Measurements from ENCODE around the gene PBX3. TPM values are rescaled to one million over a fixed set of nuclear protein-coding genes. Genes with fewer than 3 reads are reported as not detected.

PBX3 gene
- total RNA-seq, 4 donors from 2014 or later = 7.7 to 83.3 (median 12.1) TPM

DNA sequence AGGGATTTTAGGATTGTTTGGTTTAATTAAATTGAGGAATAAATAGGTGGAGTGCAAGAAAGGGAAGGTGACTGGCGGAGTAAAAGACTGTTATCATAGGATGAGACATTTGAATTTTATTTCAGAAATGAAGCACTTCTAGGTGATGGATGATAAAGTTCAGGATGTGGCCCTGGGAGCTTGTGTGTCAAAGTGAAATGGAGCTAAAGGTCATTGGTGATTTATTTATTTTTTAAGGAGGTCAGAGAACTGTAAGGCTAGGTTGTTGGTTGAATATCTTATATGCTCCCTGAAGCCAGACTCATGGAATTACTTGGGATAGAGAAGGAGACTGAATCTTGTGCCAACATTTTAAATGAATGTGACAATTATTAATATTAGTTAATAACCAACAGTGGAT, 40.5 kb downstream of the PBX3 start:
- DNase-seq = no peak

DNA sequence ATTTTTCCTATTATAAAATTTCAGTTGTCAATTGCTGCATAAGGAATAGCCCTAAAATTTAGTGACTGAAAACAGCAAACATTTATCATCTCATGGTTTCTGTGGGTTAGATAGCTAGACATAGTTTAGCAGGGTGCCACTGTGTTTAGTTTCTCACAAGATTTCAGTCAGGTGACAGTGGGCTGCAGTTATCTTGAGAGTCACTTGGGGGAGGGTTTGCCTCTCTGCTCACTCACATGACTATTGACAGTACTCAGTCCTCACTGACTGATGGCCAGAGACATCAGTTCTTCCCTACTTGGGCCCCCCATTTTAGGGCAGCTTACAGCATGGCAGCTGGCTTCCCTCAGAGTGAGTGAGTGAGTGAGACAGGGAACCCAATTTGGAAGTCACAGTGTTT, 42.0 kb downstream of the PBX3 start:
- no peak for DNase-seq
- TF ChIP-seq POLR2A (IDR thresholded peaks at IDR 0.05) = no peak
- TF ChIP-seq, protein P1, sequence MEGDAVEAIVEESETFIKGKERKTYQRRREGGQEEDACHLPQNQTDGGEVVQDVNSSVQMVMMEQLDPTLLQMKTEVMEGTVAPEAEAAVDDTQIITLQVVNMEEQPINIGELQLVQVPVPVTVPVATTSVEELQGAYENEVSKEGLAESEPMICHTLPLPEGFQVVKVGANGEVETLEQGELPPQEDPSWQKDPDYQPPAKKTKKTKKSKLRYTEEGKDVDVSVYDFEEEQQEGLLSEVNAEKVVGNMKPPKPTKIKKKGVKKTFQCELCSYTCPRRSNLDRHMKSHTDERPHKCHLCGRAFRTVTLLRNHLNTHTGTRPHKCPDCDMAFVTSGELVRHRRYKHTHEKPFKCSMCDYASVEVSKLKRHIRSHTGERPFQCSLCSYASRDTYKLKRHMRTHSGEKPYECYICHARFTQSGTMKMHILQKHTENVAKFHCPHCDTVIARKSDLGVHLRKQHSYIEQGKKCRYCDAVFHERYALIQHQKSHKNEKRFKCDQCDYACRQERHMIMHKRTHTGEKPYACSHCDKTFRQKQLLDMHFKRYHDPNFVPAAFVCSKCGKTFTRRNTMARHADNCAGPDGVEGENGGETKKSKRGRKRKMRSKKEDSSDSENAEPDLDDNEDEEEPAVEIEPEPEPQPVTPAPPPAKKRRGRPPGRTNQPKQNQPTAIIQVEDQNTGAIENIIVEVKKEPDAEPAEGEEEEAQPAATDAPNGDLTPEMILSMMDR (IDR thresholded peaks at IDR 0.05) = no peak
- Histone ChIP-seq H3K36me3 (no peaks in the 10 kb centered on the region), H3K27ac (no peak overlapping the region), H3K27me3 (no peaks in the 10 kb centered on the region), H3K4me1 (peaks cover 0 to 6% (median 0%) of the 10 kb centered on the region in 4 donors), H3K4me3 (no peak overlapping the region), H3K9me3 (no peaks in the 10 kb centered on the region)

More for the DNA sequence above, 40.5 kb downstream of the PBX3 start:
- TF ChIP-seq POLR2A (IDR thresholded peaks at IDR 0.05) = no peak
- TF ChIP-seq, protein P1 (IDR thresholded peaks at IDR 0.05) = no peak
- Histone ChIP-seq H3K9me3 (no peaks in the 10 kb centered on the region), H3K4me3 (no peak overlapping the region), H3K4me1 (peaks cover 0 to 6% (median 0%) of the 10 kb centered on the region in 4 donors), H3K27ac (no peak overlapping the region), H3K27me3 (no peaks in the 10 kb centered on the region), H3K36me3 (no peaks in the 10 kb centered on the region)

DNA sequence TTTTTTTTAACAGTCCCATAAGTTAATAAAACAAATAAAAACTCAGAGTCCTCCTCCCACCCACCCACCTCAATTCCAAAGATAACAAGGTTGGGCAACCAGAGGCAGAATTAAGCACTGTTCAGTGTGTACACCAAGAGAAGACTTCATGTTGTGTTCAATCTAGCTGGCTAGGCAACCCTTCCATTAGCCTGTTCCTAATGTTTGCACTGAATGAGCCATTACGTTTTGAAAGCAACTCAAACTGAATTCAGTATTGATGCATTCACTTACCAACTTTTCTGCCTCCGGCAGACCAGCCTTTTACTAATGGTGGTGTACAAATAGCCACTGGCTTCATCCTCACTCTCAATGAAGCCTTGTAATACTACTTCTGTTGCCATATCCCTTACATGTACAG, 47.5 kb downstream of the PBX3 start:
- no peak for DNase-seq
- no peak overlapping the region for H3K27ac ChIP-seq
- no peaks in the 10 kb centered on the region for H3K27me3 ChIP-seq
- no peak overlapping the region for H3K4me3 ChIP-seq
- no peak for TF ChIP-seq POLR2A (IDR thresholded peaks at IDR 0.05)
- TF ChIP-seq, protein P1 (IDR thresholded peaks at IDR 0.05) = no peak
- H3K36me3 ChIP-seq = no peaks in the 10 kb centered on the region
- no peaks in the 10 kb centered on the region for H3K9me3 ChIP-seq
- peaks cover 0 to 8% (median 0%) of the 10 kb centered on the region in 4 donors for H3K4me1 ChIP-seq

DNA sequence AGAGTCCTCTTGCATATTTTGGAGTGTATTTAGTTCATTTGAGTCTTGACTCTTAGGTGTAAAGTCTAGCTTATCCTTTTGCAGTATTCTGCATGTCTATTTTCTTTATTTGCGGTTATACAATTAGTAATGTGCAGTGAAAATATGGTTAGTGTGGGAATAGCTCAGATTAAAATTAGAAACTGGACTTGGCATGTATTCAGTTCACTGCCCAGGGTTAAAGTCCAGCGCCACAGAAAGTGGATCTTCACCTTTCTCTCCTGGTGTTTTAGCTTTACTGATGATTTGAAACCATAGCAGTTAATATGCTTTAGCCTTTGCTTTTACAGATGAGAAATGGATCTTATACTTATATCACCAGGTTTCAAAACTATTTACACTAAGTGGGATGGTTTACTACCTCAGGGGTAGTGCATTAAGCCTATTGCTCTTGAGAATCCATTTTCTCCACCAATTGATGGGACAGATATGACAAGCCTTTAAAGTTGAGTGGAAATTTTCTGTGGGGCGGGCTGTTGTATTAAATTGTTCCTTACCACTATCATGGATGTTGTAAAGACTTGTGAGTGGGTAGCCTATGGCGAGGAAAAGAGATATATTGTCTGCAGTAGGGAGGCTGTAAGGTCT, 48.9 kb downstream of the PBX3 start:
- H3K9me3 ChIP-seq = no peaks in the 10 kb centered on the region
- TF ChIP-seq, protein P1 (IDR thresholded peaks at IDR 0.05) = no peak
- no peak for TF ChIP-seq POLR2A (IDR thresholded peaks at IDR 0.05)
- no peak overlapping the region for H3K27ac ChIP-seq
- no peaks in the 10 kb centered on the region for H3K27me3 ChIP-seq
- peaks cover 0 to 8% (median 0%) of the 10 kb centered on the region in 4 donors for H3K4me1 ChIP-seq
- no peak for DNase-seq
- no peaks in the 10 kb centered on the region for H3K36me3 ChIP-seq
- H3K4me3 ChIP-seq = no peak overlapping the region

DNA sequence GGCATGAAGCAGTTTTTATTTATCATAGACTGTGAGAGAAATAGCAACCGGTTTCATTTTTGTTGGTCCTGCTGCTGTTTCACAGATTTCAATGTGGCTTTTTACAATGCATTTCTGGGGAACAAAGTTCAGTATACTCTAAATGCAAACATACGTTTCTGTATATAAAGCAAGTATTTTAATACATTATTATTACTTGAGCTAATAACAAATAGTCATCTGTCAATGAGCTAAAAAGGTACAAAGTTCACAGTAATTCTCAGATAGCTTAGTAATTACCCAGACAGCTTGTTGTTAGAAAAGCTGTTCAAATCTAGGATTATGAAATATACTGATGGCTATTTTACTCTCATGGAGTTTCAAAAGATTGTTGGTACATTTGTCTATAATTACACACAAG, 50.8 kb downstream of the PBX3 start:
- Histone ChIP-seq H3K4me3 (no peak overlapping the region), H3K36me3 (no peaks in the 10 kb centered on the region), H3K9me3 (no peaks in the 10 kb centered on the region), H3K27ac (no peak overlapping the region), H3K27me3 (no peaks in the 10 kb centered on the region), H3K4me1 (peaks cover 0 to 8% (median 0%) of the 10 kb centered on the region in 4 donors)
- TF ChIP-seq POLR2A (IDR thresholded peaks at IDR 0.05) = no peak
- TF ChIP-seq, protein P1 (IDR thresholded peaks at IDR 0.05) = no peak
- DNase-seq = no peak
